ENCODE measurements around the gene ZNF319.

Gene ZNF319

DNA sequence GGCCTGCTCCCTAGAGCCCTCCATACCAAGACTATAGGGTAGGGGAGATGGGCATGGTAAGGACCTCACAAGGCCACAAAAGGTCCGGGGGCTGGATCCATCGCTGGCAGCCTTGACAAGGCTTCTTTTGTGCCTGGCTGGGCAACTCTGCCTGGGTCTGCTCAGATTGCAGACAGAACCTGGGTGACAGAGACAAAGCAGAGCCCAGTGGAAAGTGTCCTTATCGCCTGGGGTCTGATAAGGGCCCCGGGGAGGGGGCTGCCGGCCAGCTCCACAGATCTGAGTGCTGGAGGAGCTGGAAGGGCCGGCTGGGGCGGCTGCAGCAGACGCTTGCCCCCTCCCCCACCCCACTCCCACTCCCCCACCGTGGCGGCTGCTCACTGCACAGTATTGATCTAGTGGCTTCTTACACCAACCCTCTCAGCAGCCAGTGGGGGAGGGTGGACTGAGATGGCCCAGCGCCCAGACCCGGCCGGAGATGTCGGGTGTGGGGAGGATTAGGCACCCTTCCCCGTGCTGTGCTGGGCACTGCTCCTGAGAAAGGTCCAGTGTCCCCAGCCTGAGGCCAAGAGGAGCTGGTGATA lies 32.3 kb upstream of the ZNF319 start:
- H3K36me3 ChIP-seq (ENCODE audit: control insufficient read depth, insufficient read depth, low read length), result no peaks in the 10 kb centered on the region
- peaks cover 80% of the 10 kb centered on the region for H3K4me1 ChIP-seq (ENCODE audit: control insufficient read depth, insufficient read depth, low read length)
- H3K4me3 ChIP-seq (ENCODE audit: low read length), result no peak overlapping the region
- no peak overlapping the region for H3K9ac ChIP-seq (ENCODE audit: low read length)
- H3K27me3 ChIP-seq (ENCODE audit: control insufficient read depth, insufficient read depth, low read length), result no peaks in the 10 kb centered on the region
- no peaks in the 10 kb centered on the region for H3K9me3 ChIP-seq (ENCODE audit: control insufficient read depth, low read length)

DNA sequence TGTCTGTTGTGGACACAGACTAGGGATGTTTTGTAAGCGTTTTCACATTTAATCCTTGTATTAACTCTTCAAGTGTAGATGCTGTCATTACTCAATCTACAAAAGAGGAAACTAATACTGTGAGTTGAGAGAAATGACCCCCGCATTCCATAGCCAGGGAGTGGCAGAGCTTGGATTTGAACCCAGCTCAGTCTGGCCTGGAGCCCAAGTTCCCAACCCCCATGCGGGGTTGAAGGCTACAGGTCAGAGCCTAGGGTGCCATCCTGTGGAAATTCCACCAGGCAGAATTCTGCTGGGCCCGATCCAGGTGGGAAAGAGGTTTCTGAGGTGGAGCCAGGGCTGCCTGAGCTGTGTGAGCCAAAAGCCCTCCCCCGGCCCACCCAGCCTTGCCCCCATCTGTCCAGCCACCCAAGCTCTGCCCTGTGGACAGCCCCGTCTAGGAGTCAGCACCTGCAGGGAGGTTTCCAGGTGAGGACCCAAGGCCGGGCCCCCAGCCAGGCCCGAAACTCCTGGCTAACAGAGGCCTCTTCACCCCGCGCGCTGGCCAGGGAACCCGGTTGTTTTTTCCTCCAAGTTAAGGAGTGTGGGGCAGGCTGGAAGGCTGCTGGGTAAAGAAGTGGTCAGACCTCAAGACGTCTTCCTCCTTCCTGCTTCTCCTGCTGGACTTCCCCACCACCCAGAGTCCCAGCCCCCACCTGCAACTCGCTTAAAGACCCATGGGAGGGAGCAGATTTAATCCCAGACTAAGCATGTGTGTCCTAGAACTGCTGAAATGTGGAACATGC lies 30.7 kb upstream of the ZNF319 start:
- Histone ChIP-seq H3K4me3 (ENCODE audit: low read length) (no peak overlapping the region), H3K4me1 (ENCODE audit: control insufficient read depth, insufficient read depth, low read length) (peaks cover 83% of the 10 kb centered on the region), H3K36me3 (ENCODE audit: control insufficient read depth, insufficient read depth, low read length) (no peaks in the 10 kb centered on the region), H3K9ac (ENCODE audit: low read length) (no peak overlapping the region), H3K27me3 (ENCODE audit: control insufficient read depth, insufficient read depth, low read length) (no peaks in the 10 kb centered on the region), H3K9me3 (ENCODE audit: control insufficient read depth, low read length) (no peaks in the 10 kb centered on the region)

DNA sequence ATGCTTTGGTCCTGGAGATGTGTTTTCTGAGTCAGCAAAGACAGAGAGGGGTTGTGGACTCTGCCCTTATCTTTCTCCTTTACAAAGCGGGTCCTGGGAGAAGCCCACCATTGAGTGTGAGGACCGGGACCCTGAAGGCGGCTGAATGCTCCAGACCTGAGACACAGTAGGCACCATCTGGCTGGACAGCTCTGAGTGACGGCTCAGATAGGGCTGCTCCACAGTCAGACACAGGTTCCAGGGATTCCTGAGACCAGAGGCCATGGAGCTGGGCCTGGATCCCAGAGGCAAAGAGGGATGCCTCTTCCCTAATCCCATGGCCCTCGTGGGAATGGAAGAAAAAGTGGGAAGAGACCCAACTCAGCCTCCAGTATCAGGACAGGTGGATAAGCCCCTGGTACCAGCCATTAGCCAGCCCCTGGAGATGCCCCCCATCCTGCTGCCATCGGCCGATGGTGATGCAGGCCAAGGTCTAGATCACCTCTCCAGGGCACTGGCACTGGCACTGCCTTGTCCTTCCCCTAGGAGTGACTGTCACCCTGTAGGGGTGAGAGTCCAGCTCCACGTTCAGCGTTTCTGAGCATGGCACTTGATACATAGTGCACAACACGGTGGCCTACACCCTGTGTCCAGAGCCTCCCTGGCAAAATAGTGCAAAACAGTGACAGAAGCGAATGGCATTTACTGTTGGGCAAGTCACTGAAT lies 29.8 kb upstream of the ZNF319 start:
- Histone ChIP-seq H3K4me3 (ENCODE audit: low read length) (no peak overlapping the region), H3K9me3 (ENCODE audit: control insufficient read depth, low read length) (no peaks in the 10 kb centered on the region), H3K27me3 (ENCODE audit: control insufficient read depth, insufficient read depth, low read length) (no peaks in the 10 kb centered on the region), H3K36me3 (ENCODE audit: control insufficient read depth, insufficient read depth, low read length) (no peaks in the 10 kb centered on the region), H3K9ac (ENCODE audit: low read length) (no peak overlapping the region), H3K4me1 (ENCODE audit: control insufficient read depth, insufficient read depth, low read length) (peaks cover 75% of the 10 kb centered on the region)

DNA sequence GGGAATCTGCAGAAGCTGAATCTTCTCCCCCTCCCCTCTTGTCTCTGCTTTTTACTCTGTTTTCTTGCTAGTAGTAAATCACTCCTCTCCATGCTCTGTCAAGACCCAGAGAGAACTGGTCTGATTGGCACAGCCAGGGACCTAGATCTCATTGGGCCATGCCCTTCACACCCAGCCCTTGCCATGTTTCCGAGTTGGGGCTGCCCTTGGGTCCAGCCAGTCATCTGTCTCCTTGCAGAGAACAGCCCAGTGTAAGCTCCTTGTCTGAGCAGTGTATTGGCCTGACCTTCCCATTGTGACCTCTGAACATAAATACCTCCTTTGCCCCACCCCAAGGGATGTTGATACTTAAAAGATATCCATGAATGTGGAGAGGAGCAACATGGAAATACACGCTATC lies 28.9 kb upstream of the ZNF319 start:
- no peaks in the 10 kb centered on the region for H3K27me3 ChIP-seq (ENCODE audit: control insufficient read depth, insufficient read depth, low read length)
- no peak overlapping the region for H3K4me3 ChIP-seq (ENCODE audit: low read length)
- peaks cover 82% of the 10 kb centered on the region for H3K4me1 ChIP-seq (ENCODE audit: control insufficient read depth, insufficient read depth, low read length)
- H3K9me3 ChIP-seq (ENCODE audit: control insufficient read depth, low read length), result no peaks in the 10 kb centered on the region
- H3K36me3 ChIP-seq (ENCODE audit: control insufficient read depth, insufficient read depth, low read length), result no peaks in the 10 kb centered on the region
- H3K9ac ChIP-seq (ENCODE audit: low read length), result no peak overlapping the region

GRCh38 chr16:58028541-58029070 lies 28.1 kb upstream of the ZNF319 start:
- H3K4me1 ChIP-seq (ENCODE audit: control insufficient read depth, insufficient read depth, low read length), result peaks cover 84% of the 10 kb centered on the region
- H3K27me3 ChIP-seq (ENCODE audit: control insufficient read depth, insufficient read depth, low read length), result no peaks in the 10 kb centered on the region
- H3K9ac ChIP-seq (ENCODE audit: low read length), result no peak overlapping the region
- no peak overlapping the region for H3K4me3 ChIP-seq (ENCODE audit: low read length)
- no peaks in the 10 kb centered on the region for H3K9me3 ChIP-seq (ENCODE audit: control insufficient read depth, low read length)
- no peaks in the 10 kb centered on the region for H3K36me3 ChIP-seq (ENCODE audit: control insufficient read depth, insufficient read depth, low read length)

- no peaks in the 10 kb centered on the region for H3K9me3 ChIP-seq (ENCODE audit: control insufficient read depth, low read length)
- H3K36me3 ChIP-seq (ENCODE audit: control insufficient read depth, insufficient read depth, low read length), result no peaks in the 10 kb centered on the region
- no peaks in the 10 kb centered on the region for H3K27me3 ChIP-seq (ENCODE audit: control insufficient read depth, insufficient read depth, low read length)
- H3K9ac ChIP-seq (ENCODE audit: low read length), result peak overlapping the region; percentile 67
- H3K4me1 ChIP-seq (ENCODE audit: control insufficient read depth, insufficient read depth, low read length), result peaks cover 84% of the 10 kb centered on the region
- H3K4me3 ChIP-seq (ENCODE audit: low read length), result peak overlapping the region; percentile 49
Observed at GRCh38 chr16:58027916-58028455, 27.5 kb upstream of the ZNF319 start.

GRCh38 chr16:58027161-58027915 lies 26.9 kb upstream of the ZNF319 start:
- peak overlapping the region; percentile 49 for H3K4me3 ChIP-seq (ENCODE audit: low read length)
- H3K4me1 ChIP-seq (ENCODE audit: control insufficient read depth, insufficient read depth, low read length), result peaks cover 84% of the 10 kb centered on the region
- H3K27me3 ChIP-seq (ENCODE audit: control insufficient read depth, insufficient read depth, low read length), result no peaks in the 10 kb centered on the region
- peak overlapping the region; percentile 67 for H3K9ac ChIP-seq (ENCODE audit: low read length)
- H3K9me3 ChIP-seq (ENCODE audit: control insufficient read depth, low read length), result no peaks in the 10 kb centered on the region
- H3K36me3 ChIP-seq (ENCODE audit: control insufficient read depth, insufficient read depth, low read length), result no peaks in the 10 kb centered on the region

- Histone ChIP-seq H3K27me3 (ENCODE audit: control insufficient read depth, insufficient read depth, low read length) (no peaks in the 10 kb centered on the region), H3K36me3 (ENCODE audit: control insufficient read depth, insufficient read depth, low read length) (no peaks in the 10 kb centered on the region), H3K4me3 (ENCODE audit: low read length) (peak overlapping the region; percentile 49), H3K9me3 (ENCODE audit: control insufficient read depth, low read length) (no peaks in the 10 kb centered on the region), H3K4me1 (ENCODE audit: control insufficient read depth, insufficient read depth, low read length) (peaks cover 84% of the 10 kb centered on the region), H3K9ac (ENCODE audit: low read length) (peak overlapping the region; percentile 67)
Observed at GRCh38 chr16:58026705-58027160, 26.3 kb upstream of the ZNF319 start.

GRCh38 chr16:58026139-58026704 lies 25.8 kb upstream of the ZNF319 start:
- H3K36me3 ChIP-seq (ENCODE audit: control insufficient read depth, insufficient read depth, low read length), result no peaks in the 10 kb centered on the region
- H3K27me3 ChIP-seq (ENCODE audit: control insufficient read depth, insufficient read depth, low read length), result no peaks in the 10 kb centered on the region
- peaks cover 81% of the 10 kb centered on the region for H3K4me1 ChIP-seq (ENCODE audit: control insufficient read depth, insufficient read depth, low read length)
- H3K4me3 ChIP-seq (ENCODE audit: low read length), result peak overlapping the region; percentile 49
- peak overlapping the region; percentile 67 for H3K9ac ChIP-seq (ENCODE audit: low read length)
- no peaks in the 10 kb centered on the region for H3K9me3 ChIP-seq (ENCODE audit: control insufficient read depth, low read length)

DNA sequence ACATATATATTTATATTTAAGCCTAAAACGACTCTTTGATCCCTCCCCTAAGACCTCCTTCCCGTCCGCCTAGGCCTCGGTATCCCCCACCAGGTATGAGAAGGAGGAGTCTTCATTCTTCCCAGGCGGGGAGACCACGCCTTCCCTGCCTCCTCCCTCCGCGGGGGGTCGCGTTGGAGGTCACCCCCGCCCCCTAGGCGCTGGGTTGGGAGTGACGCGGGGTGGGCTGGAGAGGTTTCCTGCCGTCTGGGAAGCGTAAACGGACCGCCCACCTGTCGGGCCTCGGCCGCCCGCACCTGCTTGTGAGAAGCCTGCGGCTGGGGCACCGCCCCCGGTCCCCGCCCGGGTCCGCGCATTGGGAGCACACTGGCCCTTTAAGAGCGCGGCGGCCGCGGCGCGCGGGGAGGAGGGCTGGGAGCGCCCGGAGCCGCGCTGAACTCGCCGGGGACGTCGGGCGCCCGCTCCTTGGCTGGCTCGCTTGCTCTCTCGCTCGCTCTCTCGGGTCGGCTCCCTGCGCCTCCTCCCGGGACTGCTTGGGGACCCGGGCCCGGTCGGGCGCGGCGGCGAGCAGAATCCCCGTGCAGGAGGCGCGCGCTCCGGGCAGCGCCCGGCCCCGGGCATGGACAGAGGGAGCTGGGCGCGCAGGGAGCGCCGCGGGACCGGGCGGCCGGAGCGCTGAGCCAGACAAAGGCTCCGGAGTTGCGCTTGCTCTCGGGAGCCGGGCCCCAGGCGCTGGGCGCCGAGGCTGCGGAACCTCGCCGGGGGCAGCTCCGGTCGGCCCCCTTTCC lies 25.1 kb upstream of the ZNF319 start, which contains the start of gene MMP15:
Gene MMP15, plus strand, starts transcription at position 404 of the 788 bp plus-strand sequence. CDS start 597 bp downstream, outside the sequence.
- H3K9me3 ChIP-seq (ENCODE audit: control insufficient read depth, low read length), result no peaks in the 10 kb centered on the region
- peaks cover 81% of the 10 kb centered on the region for H3K4me1 ChIP-seq (ENCODE audit: control insufficient read depth, insufficient read depth, low read length)
- no peaks in the 10 kb centered on the region for H3K36me3 ChIP-seq (ENCODE audit: control insufficient read depth, insufficient read depth, low read length)
- peak within 1 kb of the TSS; percentile 67 for H3K9ac ChIP-seq (ENCODE audit: low read length)
- no peaks in the 10 kb centered on the region for H3K27me3 ChIP-seq (ENCODE audit: control insufficient read depth, insufficient read depth, low read length)
- H3K4me3 ChIP-seq (ENCODE audit: low read length), result peak within 1 kb of the TSS; percentile 71
